HFF-Myc (cell line): ENCODE results near the gene LCN9.

Source experiments
- DNase-seq: peaks from one replicate; pipeline ENCODE4 v3.0.0-alpha.2; 2011; ENCODE audit warnings: low read depth; ENCODE audit errors: extremely low read depth
- H3K4me3 ChIP-seq: replicated peaks from 2 replicates; pipeline ENCODE4 v1.5.1; 2011; ENCODE audit warnings: low read depth, mild to moderate bottlenecking, control low read depth, low read length
- TF ChIP-seq, protein P1 (sequence below): IDR thresholded peaks from 2 replicates; pipeline ENCODE4 v1.5.1; 2012; ENCODE audit warnings: mild to moderate bottlenecking, low read depth, low read length, control low read depth; ENCODE audit errors: missing control alignments

Gene LCN9

DNA sequence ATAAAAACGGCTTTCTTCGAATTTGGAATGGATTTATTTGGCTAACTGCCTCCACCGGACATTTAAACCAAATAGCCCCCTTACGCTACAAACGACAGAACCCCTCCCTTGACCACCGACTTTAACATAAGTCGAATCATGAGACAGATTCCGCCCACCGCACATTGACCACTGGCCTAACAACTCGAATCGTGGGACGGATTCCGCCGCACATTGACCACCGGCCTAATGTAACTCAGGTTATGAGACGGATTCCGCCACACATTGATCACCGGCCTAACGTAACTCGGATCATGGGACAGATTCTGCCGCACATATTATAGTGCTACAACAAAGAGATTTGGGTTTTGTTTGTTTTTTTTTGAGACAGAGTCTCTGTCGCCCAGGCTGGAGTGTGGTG lies 2.7 kb upstream of the LCN9 start:
- no peak for DNase-seq
- TF ChIP-seq, protein P1, sequence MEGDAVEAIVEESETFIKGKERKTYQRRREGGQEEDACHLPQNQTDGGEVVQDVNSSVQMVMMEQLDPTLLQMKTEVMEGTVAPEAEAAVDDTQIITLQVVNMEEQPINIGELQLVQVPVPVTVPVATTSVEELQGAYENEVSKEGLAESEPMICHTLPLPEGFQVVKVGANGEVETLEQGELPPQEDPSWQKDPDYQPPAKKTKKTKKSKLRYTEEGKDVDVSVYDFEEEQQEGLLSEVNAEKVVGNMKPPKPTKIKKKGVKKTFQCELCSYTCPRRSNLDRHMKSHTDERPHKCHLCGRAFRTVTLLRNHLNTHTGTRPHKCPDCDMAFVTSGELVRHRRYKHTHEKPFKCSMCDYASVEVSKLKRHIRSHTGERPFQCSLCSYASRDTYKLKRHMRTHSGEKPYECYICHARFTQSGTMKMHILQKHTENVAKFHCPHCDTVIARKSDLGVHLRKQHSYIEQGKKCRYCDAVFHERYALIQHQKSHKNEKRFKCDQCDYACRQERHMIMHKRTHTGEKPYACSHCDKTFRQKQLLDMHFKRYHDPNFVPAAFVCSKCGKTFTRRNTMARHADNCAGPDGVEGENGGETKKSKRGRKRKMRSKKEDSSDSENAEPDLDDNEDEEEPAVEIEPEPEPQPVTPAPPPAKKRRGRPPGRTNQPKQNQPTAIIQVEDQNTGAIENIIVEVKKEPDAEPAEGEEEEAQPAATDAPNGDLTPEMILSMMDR = no peak
- no peak overlapping the region for H3K4me3 ChIP-seq

DNA sequence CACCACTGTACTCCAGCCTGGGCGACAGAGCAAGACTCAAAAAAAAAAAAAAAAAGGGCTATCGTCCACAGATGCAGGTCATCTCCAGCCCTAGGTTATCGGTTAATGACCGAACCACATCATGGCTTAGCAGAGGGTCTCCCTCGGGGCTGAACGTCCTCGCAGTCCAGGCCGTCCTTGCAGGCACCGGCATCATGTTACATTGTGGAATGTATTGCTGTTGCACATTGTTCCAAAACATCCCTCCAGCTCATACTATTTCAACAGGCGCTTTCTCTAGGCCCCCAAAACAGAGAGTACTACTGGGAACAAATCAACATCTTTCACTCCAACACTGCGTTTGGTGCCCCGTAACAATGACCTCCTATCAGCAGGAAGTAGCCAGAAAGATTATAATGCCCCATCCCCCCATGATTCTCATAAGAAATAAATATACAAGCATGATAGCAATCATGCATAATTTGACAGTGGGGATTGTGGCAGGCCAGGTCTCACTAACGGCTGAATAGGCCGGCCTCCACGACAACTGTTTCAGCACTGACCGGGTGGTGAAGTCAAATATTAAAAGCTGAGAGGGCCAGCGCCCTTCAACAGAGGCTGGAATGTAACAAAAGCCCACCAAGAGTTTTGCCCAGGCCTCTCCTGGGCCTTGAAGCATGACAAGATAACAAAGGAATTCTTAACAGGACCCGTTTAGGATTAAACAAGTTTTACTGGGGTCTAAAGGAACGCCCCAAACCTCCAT lies 1.1 kb upstream of the LCN9 start:
- no peak overlapping the region for H3K4me3 ChIP-seq
- DNase-seq = no peak
- TF ChIP-seq, protein P1 = no peak

DNA sequence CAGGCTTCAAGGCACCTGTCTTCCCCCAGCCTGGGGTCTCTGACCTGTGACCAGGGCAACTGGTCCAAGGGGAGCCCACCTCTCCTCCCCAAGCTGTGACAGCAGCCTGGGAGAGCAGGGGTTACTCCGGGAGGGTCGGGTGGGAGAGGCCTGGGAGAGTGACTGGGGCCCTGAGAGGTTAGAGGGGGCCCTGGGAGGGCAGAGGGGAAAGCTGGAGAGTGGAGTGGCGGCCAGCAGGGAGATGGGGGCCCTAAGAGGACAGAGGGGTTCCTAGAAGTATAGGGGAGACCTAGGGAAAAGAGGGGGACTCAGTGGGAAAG lies 302 bp downstream of the LCN9 start:
- no peak for DNase-seq
- TF ChIP-seq, protein P1 = no peak

DNA sequence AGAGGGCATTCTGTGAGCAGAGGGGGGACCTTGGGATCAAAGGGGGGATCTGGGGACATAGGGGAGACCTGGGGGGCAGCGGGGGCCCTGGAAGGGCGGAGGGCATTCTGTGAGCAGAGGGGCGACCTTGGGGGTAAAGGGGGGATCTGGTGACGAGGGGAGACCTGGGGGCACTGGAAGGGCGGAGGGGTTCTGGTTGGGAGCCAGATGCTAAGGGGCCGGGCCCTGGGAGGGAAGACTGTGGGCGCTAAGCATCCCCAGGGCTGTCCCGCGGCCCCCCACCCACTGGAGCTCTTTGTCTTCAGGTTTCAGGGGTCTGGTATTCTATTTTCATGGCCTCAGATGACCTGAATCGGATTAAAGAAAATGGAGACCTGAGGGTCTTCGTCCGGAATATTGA lies 748 bp downstream of the LCN9 start:
- DNase-seq = no peak
- H3K4me3 ChIP-seq = no peak overlapping the region
- TF ChIP-seq, protein P1 = no peak

More for the DNA sequence above, 302 bp downstream of the LCN9 start:
- H3K4me3 ChIP-seq = no peak overlapping the region

DNA sequence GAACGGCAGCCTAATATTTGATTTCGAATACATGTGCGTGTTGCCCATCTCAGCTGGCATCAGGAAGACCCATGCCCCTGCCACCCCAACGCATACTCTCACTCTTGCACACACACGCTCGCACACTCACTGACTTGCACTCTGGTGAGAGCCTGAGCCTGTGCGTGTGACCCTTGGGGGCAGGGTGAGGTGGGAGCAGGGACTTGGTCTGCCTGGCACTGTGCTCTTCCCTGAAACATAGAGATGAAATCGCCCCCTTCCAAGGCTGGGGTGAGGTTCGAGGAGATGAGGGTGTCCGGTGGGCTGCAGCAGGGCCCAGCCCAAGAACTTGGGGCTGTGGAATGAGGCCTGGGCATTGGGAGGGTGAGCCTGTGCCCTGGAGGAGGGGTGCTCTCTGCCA lies 1.2 kb downstream of the LCN9 start:
- no peak for DNase-seq
- TF ChIP-seq, protein P1 = no peak
- no peak overlapping the region for H3K4me3 ChIP-seq

DNA sequence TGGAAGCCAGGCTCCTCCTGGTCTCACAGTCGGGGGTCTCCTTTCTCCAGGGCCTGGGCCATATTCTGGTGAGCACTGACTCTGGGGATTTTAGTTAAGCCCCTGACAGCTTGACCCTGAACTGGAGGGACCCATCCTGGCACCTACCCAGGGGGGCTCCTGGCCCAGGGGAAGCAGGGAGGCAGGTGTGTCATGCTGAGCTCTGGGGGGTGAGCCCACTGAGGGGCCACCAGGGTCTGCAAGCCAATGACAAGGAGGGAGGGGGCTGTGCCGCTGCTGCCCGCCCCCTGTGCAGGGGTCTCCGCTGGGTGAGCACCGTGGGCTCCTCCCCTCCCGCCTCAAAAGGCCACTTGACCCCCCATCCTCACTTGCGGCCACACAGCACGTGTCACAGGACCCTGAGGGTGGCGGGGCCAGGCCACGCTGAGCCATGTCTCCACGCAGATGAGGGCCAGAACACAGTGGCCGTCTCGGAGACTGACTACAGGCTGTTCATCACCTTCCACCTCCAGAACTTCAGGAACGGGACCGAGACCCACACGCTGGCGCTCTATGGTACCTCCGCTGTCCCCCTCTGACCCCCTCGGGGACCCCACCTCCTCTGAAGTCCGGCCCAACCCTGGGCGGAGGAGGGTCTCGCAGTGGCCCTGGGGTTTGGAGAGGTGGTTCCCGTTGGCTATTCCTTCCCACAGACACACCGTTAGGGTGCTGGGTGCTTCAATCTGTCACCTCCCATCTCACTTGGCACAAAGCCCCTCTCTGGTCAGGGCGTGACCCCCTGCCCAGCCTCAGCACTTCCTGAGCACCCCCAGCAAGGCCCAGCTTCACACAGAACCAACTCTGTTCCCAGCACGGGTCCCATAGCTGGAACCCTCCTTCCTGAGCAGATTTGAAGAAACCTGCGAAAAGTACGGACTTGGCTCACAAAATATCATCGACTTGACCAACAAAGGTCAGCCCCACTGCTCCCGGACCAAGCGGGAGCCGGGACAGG lies 2.0 kb downstream of the LCN9 start:
- no peak for DNase-seq
- no peak overlapping the region for H3K4me3 ChIP-seq
- TF ChIP-seq, protein P1 = no peak
